Calu3 (cell line): Measurements from ENCODE around the gene STARD6. TPM values are rescaled to one million over a fixed set of nuclear protein-coding genes. Genes with fewer than 3 reads are reported as not detected.

ENCODE experiments used
- BruUV-seq: library from RNA; stranded (reverse); fragments of 400-500 nt; replicated peaks from 2 replicates; lab custom pipeline; 2021; lab: Mats Ljungman, UMichigan
- CTCF ChIA-PET: fragments of 300-600 bp; sonication (Branson Sonifier 250); formaldehyde crosslinking; loops from one replicate; lab custom pipeline; 2022; ENCODE audit warnings: antibody characterized with exemption; lab: Charles Lee
- DNase-seq: peaks from one replicate; pipeline ENCODE4 v3.0.0; 2022
- H3K27ac Mint-ChIP-seq: one replicate; pipeline ENCODE4 v1.8.0; 2022; ENCODE audit warnings: mixed read lengths; ENCODE audit not compliant: unreplicated experiment
- H3K27me3 Mint-ChIP-seq: one replicate; pipeline ENCODE4 v1.8.0; 2022; ENCODE audit warnings: mixed read lengths; ENCODE audit not compliant: unreplicated experiment
- H3K36me3 Mint-ChIP-seq: one replicate; pipeline ENCODE4 v1.8.0; 2022; ENCODE audit warnings: mild to moderate bottlenecking, moderate library complexity, mixed read lengths; ENCODE audit not compliant: insufficient read depth, unreplicated experiment
- H3K4me1 Mint-ChIP-seq: one replicate; pipeline ENCODE4 v1.8.0; 2022; ENCODE audit warnings: mild to moderate bottlenecking, low read depth, mixed read lengths; ENCODE audit not compliant: unreplicated experiment
- H3K4me3 Mint-ChIP-seq: one replicate; pipeline ENCODE4 v1.8.0; 2022; ENCODE audit warnings: mild to moderate bottlenecking, low read depth, moderate library complexity, mixed read lengths; ENCODE audit not compliant: unreplicated experiment
- H3K9me3 Mint-ChIP-seq: one replicate; pipeline ENCODE4 v1.8.0; 2022; ENCODE audit warnings: low read depth, mixed read lengths; ENCODE audit not compliant: unreplicated experiment
- CTCF ChIP-seq: fragments of 200-600 bp; IDR thresholded peaks from one replicate; pipeline ENCODE4 v1.8.0; 2022; ENCODE audit warnings: antibody characterized with exemption; ENCODE audit not compliant: unreplicated experiment
- intact Hi-C: fragments of 100-400 bp; cut with micrococcal nuclease; formaldehyde crosslinking; loops from one replicate; pipeline ENCODE4 v1.10.0; 2022; ENCODE audit not compliant: unreplicated experiment
- total RNA-seq: library from RNA; stranded (reverse); gene quantifications from 2 replicates; pipeline ENCODE4 v1.2.3, GENCODE V29; 2022

Gene STARD6
- total RNA-seq, 1 experiment from 2014 or later = not detected

GRCh38 chr18:54296062-54296461, 61.6 kb downstream of the STARD6 start:
- H3K27me3 Mint-ChIP-seq = no peaks in the 10 kb centered on the region
- intact Hi-C loops = no loop called here
- H3K27ac Mint-ChIP-seq = no peak overlapping the region
- H3K9me3 Mint-ChIP-seq = no peaks in the 10 kb centered on the region
- no peak for DNase-seq
- CTCF ChIA-PET = no interaction called here
- H3K36me3 Mint-ChIP-seq = no peaks in the 10 kb centered on the region
- no peaks in the 10 kb centered on the region for H3K4me1 Mint-ChIP-seq
- no peak overlapping the region for H3K4me3 Mint-ChIP-seq
- BruUV-seq = no TSS peak
- no peak for TF ChIP-seq CTCF

- Mint-ChIP-seq H3K27ac (no peak overlapping the region), H3K4me1 (no peaks in the 10 kb centered on the region), H3K9me3 (no peaks in the 10 kb centered on the region), H3K36me3 (peaks cover 2% of the 10 kb centered on the region), H3K4me3 (no peak overlapping the region), H3K27me3 (no peaks in the 10 kb centered on the region)
- no TSS peak for BruUV-seq
- no peak for DNase-seq
- CTCF ChIA-PET = no interaction called here
- intact Hi-C loops = no loop called here
- no peak for TF ChIP-seq CTCF
Measured at GRCh38 chr18:54294274-54294673, 63.4 kb downstream of the STARD6 start.

GRCh38 chr18:54284981-54285785, 72.5 kb downstream of the STARD6 start:
- no peaks in the 10 kb centered on the region for H3K27me3 Mint-ChIP-seq
- H3K36me3 Mint-ChIP-seq = peaks cover 13% of the 10 kb centered on the region
- intact Hi-C loops = no loop called here
- CTCF ChIA-PET = no interaction called here
- TF ChIP-seq CTCF = no peak
- H3K9me3 Mint-ChIP-seq = no peaks in the 10 kb centered on the region
- no peak overlapping the region for H3K4me3 Mint-ChIP-seq
- DNase-seq = no peak
- no TSS peak for BruUV-seq
- no peak overlapping the region for H3K27ac Mint-ChIP-seq
- H3K4me1 Mint-ChIP-seq = peaks cover 3% of the 10 kb centered on the region

DNA sequence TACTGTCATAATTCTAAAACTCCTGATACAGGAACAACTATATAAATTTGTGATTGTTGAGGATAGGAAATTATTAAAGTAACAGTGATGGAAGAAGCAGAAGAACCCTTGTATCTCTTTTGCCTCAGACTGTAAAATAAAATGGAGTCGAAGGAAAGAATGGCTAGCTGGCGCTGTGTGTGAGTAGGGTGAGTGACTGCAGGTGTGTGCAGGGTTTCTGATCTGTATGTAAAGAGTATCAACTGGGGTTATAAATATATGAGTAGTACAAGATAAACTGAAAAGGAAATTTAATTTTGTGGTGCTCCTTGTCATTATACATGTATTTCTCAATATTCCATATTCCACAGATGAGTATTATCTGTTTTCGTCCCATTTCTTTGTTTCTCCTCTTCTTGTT, 73.1 kb downstream of the STARD6 start:
- no peak overlapping the region for H3K4me3 Mint-ChIP-seq
- CTCF ChIA-PET = no interaction called here
- H3K27ac Mint-ChIP-seq = no peak overlapping the region
- intact Hi-C loops = no loop called here
- H3K27me3 Mint-ChIP-seq = no peaks in the 10 kb centered on the region
- H3K4me1 Mint-ChIP-seq = peaks cover 9% of the 10 kb centered on the region
- H3K9me3 Mint-ChIP-seq = no peaks in the 10 kb centered on the region
- no peak for DNase-seq
- no peak for TF ChIP-seq CTCF
- peaks cover 13% of the 10 kb centered on the region for H3K36me3 Mint-ChIP-seq
- no TSS peak for BruUV-seq
